H1 (cell line): ENCODE measurements around the gene SERPINF2.

Experiments used
- POLR2A ChIP-seq, 2 experiments: IDR thresholded peaks; 1 replicate in 1 of 2; 2 replicates in 1 of 2; pipeline ENCODE4 v1.6.1; 2011; ENCODE audit warnings: low read depth in 2 of 2, low read length in 2 of 2, mild to moderate bottlenecking in 2 of 2; ENCODE audit errors: control extremely low read depth in 1 of 2
- TF ChIP-seq, protein P1 (sequence below), 3 experiments: IDR thresholded peaks; 1 replicate in 2 of 3; 2 replicates in 1 of 3; pipeline versions ENCODE4 v1.5.1 to v1.6.1; 2011; ENCODE audit warnings: low read length in 3 of 3, mild to moderate bottlenecking in 3 of 3, inconsistent platforms in 2 of 3, low read depth in 1 of 3, moderate library complexity in 1 of 3; ENCODE audit not compliant: insufficient read depth in 1 of 3; ENCODE audit errors: control extremely low read depth in 1 of 3

DNA sequence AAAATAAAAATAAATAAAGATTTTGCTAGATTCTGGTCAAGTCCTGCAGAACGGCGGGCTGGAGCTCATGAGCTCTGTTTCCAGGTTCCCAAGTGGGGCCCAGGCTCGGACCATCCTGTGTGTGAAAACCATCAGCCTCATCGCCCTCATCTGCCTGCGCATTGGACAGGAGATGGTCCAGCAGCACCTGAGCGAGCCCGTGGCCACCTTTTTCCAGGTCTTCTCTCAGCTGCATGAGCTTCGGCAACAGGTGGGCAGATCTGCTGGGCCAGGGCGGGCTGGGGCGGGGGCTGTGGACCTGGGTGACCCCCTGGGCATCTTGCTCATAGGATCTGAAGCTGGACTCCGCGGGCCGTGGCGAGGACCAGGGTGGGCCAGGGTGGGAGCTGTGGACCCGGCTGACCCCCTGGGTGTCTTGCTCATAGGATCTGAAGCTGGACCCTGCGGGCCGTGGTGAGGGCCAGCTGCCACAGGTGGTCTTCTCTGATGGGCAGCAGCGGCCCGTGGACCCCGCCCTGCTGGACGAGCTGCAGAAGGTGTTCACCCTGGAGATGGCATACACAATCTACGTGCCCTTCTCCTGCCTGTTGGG is 10.3 kb upstream of the SERPINF2 start:
- TF ChIP-seq, protein P1, sequence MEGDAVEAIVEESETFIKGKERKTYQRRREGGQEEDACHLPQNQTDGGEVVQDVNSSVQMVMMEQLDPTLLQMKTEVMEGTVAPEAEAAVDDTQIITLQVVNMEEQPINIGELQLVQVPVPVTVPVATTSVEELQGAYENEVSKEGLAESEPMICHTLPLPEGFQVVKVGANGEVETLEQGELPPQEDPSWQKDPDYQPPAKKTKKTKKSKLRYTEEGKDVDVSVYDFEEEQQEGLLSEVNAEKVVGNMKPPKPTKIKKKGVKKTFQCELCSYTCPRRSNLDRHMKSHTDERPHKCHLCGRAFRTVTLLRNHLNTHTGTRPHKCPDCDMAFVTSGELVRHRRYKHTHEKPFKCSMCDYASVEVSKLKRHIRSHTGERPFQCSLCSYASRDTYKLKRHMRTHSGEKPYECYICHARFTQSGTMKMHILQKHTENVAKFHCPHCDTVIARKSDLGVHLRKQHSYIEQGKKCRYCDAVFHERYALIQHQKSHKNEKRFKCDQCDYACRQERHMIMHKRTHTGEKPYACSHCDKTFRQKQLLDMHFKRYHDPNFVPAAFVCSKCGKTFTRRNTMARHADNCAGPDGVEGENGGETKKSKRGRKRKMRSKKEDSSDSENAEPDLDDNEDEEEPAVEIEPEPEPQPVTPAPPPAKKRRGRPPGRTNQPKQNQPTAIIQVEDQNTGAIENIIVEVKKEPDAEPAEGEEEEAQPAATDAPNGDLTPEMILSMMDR (IDR thresholded peaks at IDR 0.05; ENCODE audit: control extremely low read depth in 1 of 3, insufficient read depth in 1 of 3, low read depth in 1 of 3, low read length in 3 of 3), result no peak
- no peak for TF ChIP-seq POLR2A (IDR thresholded peaks at IDR 0.05; ENCODE audit: control extremely low read depth in 1 of 2, low read depth in 2 of 2, low read length in 2 of 2)
